HG02852 (cell line): ENCODE measurements around the gene CARM1.
A peak's percentile ranks its signal among the peaks of the same experiment; 100 is the strongest.
"Not testable (repeated sequence)": the region's sequence is repeated elsewhere in the genome, so short reads cannot be mapped to it uniquely, and the experiment has no call there.

Source experiments
- ATAC-seq: cut with Tn5 transposase; IDR thresholded peaks from one replicate; pipeline ENCODE4 v1.9.1; 2021; ENCODE audit warnings: mild to moderate bottlenecking, moderate library complexity; ENCODE audit not compliant: unreplicated experiment

Gene CARM1

GRCh38 chr19:10870955-10871603, at the start of gene CARM1:
TSS of gene CARM1 (plus strand) at chr19:10871553. CDS start at chr19:10871703, 150 bp downstream.
- peak; percentile 68 for ATAC-seq

GRCh38 chr19:10823690-10824089, 47.7 kb upstream of the CARM1 start:
- no peak for ATAC-seq

DNA sequence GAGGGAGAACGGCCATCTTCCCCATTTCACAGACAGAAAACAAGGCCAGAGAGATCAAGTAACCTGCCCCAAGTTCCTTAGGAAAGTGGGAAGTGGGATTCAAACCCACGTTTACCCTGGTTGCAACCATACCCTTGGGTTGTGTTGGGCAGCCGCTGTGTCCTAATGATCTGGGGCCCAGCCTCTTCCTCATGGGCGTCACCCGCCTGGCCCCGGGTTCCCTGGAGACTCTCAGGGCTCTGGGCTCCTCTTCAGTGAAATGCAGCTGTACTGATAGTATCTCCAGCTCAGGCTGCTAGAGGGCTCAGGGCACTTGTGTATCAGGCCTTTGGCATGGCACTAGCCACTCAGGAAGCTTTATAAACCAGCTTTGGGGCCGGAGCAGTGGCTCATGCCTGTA, 45.1 kb upstream of the CARM1 start:
- ATAC-seq: no peak

DNA sequence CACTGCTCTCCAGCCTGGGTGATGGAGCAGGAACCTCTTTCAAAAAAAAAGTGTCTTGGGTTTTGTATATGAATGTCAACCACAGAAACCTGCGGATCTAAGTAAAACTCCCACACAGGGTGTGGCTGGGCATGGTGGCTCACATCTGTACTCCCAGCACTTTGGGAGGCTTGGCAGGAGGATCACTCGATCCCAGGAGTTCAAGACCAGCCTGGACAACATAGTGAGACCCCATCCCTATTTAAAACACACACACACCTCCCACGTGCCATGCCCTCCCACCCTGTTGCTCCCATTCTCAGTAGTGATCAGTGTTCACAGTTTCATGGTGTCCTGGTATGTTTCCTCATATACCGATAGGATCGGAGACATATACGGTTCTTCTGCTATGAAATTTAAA, 44.5 kb upstream of the CARM1 start:
- no peak for ATAC-seq

GRCh38 chr19:10828981-10829821, 42.2 kb upstream of the CARM1 start:
- no peak for ATAC-seq

DNA sequence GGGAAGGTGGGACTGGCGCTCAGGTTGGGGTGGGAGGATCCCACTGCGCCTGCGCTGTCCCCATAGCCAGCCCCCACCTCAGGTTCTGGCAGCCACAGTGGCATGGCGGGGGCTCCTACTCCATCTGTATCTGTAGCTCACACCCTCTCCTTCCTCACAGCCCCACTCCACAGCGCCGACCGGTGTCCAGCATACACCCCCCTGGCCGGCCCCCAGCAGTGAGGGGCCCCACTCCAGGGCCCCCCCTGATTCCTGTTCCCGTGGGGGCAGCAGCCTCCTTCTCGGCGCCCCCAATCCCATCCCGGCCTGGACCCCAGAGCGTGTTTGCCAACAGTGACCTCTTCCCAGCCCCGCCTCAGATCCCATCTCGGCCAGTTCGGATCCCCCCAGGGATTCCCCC, 41.4 kb upstream of the CARM1 start:
- no peak for ATAC-seq

GRCh38 chr19:10830370-10830769, 41.0 kb upstream of the CARM1 start:
- ATAC-seq: no peak

- ATAC-seq: no peak
These were observed 40.2 kb upstream of the CARM1 start for GRCh38 chr19:10830931-10831779.

- ATAC-seq: no peak
These were observed 39.1 kb upstream of the CARM1 start for GRCh38 chr19:10831987-10832938.

- no peak for ATAC-seq
These were observed 38.4 kb upstream of the CARM1 start for GRCh38 chr19:10832939-10833296.

DNA sequence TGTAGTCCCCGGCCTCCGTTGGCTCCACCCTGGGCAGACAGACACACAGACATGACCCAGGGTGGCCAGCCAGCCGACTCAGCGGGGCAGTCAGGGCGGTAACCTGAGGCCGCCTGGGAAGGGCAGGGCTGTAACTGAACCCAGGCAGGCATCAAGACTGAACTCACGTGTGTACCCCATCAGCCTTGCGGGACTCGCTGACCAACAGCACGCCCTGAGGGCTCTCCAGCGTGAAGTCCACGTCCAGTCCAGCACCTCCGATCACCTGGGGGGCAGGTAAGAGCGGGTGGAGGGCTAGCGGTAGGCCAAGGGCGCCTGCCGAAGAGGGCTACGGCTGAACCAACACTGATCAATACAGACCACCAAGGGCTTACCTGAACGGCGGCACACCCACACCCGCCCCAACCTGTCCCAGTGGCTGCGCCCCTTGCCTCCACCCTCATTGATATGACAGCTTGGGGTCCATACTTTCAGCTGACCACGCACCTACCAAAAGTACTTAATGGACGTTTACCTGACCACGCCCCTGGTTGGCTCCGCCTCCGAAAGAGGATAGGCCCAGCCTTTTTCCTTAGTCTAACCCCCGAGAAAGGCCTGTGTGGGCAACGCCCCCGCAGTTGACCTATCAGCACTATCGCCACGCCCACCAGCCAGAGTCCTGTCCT, 36.1 kb upstream of the CARM1 start:
- ATAC-seq: no peak

DNA sequence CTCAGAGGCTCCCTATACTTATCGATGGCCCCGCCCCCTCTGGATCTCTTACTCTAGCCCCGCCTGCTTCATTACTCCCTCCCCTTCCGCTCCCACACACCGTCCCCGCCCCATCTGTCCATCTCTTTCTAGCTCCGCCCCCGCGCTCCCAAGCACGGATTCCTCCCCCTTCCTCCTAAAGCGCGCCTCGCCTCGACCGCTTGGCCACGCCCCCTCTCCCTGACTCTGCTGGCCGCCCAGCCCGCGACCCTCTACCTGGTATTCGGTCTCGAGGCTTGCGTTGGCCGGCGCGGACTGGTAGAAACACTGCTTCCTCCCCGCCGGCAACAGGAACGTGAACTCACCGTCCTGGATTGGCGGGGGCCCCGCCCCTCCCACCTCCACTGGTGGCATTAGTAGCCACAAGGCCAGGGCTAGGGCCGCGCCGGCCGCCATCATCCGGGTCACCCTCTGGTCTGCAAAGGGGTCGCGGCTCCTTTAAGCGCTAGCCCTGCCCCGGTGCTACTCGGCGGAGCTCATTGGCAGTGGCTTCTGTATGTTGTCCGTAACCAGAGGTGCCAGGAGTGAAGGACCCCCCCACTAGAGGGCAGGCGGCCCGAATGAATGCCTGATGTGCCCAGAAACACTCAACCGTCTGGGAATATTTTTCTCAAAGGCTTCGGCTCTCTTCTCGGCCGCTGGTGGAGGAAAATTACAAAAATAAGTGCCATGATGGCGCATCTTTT, 35.4 kb upstream of the CARM1 start, which contains the start of gene TMED1:
TMED1 (minus strand) TSS at position 459 of the 725 bp plus-strand sequence; CDS start at position 438, 21 bp downstream.
- ATAC-seq: peak; percentile 73

- ATAC-seq: peak; percentile 16
These were observed 34.6 kb upstream of the CARM1 start for GRCh38 chr19:10836479-10837330.

DNA sequence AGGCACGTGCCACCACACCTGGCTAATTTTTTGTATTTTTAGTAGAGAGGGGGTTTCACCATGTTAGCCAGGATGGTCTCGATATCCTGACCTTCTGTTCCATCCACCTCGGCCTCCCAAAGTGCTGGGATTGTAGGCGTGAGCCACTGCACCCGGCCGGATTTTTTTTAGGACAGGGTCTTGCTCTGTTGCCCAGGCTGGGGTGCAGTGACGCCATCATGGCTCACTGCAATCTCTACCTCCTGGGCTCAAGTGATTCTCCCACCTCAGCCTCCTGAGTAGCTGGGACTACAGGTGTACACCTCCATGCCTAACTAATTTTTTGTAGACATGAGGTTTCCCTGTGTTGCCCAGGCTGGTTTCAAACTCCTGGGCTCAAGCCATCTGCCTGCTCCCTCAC, 33.7 kb upstream of the CARM1 start:
- not testable (repeated sequence) for ATAC-seq

DNA sequence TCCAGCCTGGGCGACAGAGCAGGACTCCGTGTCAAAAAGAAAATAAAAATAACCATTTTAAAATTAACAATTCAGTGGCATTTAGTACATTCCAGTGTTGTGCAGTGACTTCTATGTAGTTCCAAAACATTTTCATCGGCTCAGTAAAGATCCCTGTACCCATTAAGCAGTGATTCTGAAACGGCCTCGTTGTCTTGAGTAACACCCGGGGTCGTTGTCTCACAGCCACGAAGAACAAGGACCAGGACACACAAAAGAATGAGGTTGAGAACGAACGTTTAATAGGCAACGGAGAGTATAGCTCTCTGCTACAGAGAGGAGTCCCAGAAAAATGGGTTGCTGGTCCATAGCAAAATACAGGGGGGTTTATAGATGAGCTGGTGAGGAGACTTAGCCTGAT, 33.0 kb upstream of the CARM1 start:
- no peak for ATAC-seq

GRCh38 chr19:10839114-10840050, 32.0 kb upstream of the CARM1 start:
- ATAC-seq: no peak

DNA sequence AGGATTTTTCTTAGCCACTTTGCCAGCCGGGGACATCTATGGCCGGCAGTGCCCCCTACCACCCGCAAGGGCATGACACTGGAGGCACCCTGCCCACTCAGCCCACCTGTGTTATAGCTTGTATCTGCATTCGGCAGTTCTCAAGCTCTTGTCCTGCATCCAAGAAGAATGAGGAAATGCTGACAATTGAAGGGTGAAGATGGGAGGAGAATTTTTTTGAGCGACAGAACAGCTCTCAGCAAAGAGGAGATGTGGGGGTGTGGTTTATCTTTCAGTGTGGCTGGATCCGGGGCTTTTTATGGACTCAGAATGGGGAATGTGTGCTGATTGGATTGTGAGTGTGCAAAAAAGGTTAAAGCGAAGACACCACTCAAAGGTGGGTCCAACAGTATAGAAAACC, 28.6 kb upstream of the CARM1 start:
- ATAC-seq: no peak
